ENCODE results near the gene PCSK2. TPM values are rescaled to one million over a fixed set of nuclear protein-coding genes. Genes with fewer than 3 reads are reported as not detected.
A peak's percentile ranks its signal among the peaks of the same experiment; 100 is the strongest.

PCSK2 gene
- total RNA-seq, 2 experiments from 2014 or later: not detected

DNA sequence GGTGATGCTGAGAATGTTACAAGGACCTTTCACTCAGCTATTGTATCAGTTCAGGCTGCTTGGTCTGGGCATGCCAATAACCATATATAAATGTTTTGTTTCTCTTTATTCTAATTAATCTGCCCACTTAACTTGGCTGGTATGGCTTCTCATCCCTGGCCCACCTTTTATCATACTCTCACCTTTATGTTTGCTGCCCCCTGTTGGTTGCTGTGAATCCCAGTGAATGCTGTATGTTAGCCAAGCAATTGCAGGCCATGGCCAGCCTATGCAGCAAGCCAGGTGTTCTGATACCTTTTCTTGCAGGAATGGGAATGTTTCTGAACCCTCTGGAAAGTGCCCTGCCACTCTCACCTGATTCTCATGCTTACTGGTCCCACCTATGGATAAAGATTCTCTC is 54.6 kb downstream of the PCSK2 start:
- H4K20me1 ChIP-seq (ENCODE audit: insufficient read depth, low read length): no peaks in the 10 kb centered on the region
- BruUV-seq (replicated peaks): no TSS peak
- no peaks in the 10 kb centered on the region for H3K36me3 ChIP-seq (ENCODE audit: insufficient read depth, low read length)
- ChIA-PET POLR2A (no interaction called here), CTCF (ENCODE audit: unreplicated experiment) (no interaction called here)
- intact Hi-C loops (cut with micrococcal nuclease; ENCODE audit: unreplicated experiment): loop anchor here (2.0 kb wide), 1 partner anchor 479 kb away; no protein-coding TSS in a partner anchor
- DNase-seq (ENCODE audit: low spot score): peak; percentile 34
- H2AFZ ChIP-seq (ENCODE audit: low read length): no peak overlapping the region
- no peaks in the 10 kb centered on the region for H3K79me2 ChIP-seq (ENCODE audit: insufficient read depth, low read depth, low read length)
- no peak overlapping the region for H3K4me2 ChIP-seq (ENCODE audit: low read length)
- H3K4me1 ChIP-seq (ENCODE audit: insufficient read depth, low read length, poor library complexity, severe bottlenecking): no peaks in the 10 kb centered on the region
- no peak overlapping the region for H3K27ac ChIP-seq (ENCODE audit: low read depth, low read length, poor library complexity, severe bottlenecking)
- TF ChIP-seq CTCF (conservative IDR thresholded peaks at IDR 0.05; ENCODE audit: low read length) (peak; percentile 77), EZH2phosphoT487 (IDR thresholded peaks at IDR 0.05; ENCODE audit: borderline replicate concordance, low read depth, low read length) (no peak)
- no peaks in the 10 kb centered on the region for H3K9me2 ChIP-seq (ENCODE audit: insufficient read depth, low read length)
- no peaks in the 10 kb centered on the region for H3K9me3 ChIP-seq (ENCODE audit: low read length)
- H3K4me3 ChIP-seq (ENCODE audit: low read depth, low read length, poor library complexity, severe bottlenecking): no peak overlapping the region

DNA sequence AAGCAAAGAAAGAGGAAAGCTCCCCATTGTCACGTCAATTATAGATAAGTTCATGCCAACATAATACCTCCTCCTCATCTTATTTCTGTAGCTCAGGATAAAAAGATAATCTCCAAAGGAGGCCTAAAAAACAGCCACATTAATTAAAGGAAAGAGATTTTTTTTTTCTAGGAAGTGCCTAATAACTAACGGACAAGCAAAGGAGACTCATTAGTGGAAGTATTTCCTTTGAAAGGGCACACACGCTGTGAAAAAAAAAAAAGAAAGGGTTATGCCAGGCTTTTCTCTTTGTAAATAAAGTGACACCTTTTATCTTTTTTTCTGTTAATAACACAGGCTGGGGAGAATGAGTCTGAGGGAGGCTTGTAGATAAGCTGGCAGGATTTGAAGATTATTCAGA is 55.7 kb downstream of the PCSK2 start:
- Histone ChIP-seq H3K4me3 (ENCODE audit: low read depth, low read length, poor library complexity, severe bottlenecking) (no peak overlapping the region), H2AFZ (ENCODE audit: low read length) (no peak overlapping the region), H4K20me1 (ENCODE audit: insufficient read depth, low read length) (no peaks in the 10 kb centered on the region), H3K9me2 (ENCODE audit: insufficient read depth, low read length) (no peaks in the 10 kb centered on the region), H3K27ac (ENCODE audit: low read depth, low read length, poor library complexity, severe bottlenecking) (no peak overlapping the region), H3K9me3 (ENCODE audit: low read length) (no peaks in the 10 kb centered on the region), H3K4me2 (ENCODE audit: low read length) (no peak overlapping the region), H3K36me3 (ENCODE audit: insufficient read depth, low read length) (no peaks in the 10 kb centered on the region), H3K79me2 (ENCODE audit: insufficient read depth, low read depth, low read length) (no peaks in the 10 kb centered on the region), H3K4me1 (ENCODE audit: insufficient read depth, low read length, poor library complexity, severe bottlenecking) (no peaks in the 10 kb centered on the region)
- no peak for DNase-seq (ENCODE audit: low spot score)
- CTCF ChIA-PET (ENCODE audit: unreplicated experiment): no interaction called here
- POLR2A ChIA-PET: interaction anchor here (0.7 to 1.3 kb wide), 2 partner anchors 10 to 396 kb away, joined by 3 to 4 read pairs; no protein-coding TSS in a partner anchor
- BruUV-seq (replicated peaks): no TSS peak
- intact Hi-C loops (cut with micrococcal nuclease; ENCODE audit: unreplicated experiment): no loop called here
- no peak for TF ChIP-seq EZH2phosphoT487 (IDR thresholded peaks at IDR 0.05; ENCODE audit: borderline replicate concordance, low read depth, low read length)

GRCh38 chr20:17287503-17287902 is 60.7 kb downstream of the PCSK2 start:
- Histone ChIP-seq H3K9me2 (ENCODE audit: insufficient read depth, low read length) (no peaks in the 10 kb centered on the region), H3K4me1 (ENCODE audit: insufficient read depth, low read length, poor library complexity, severe bottlenecking) (no peaks in the 10 kb centered on the region), H3K36me3 (ENCODE audit: insufficient read depth, low read length) (no peaks in the 10 kb centered on the region), H3K4me2 (ENCODE audit: low read length) (no peak overlapping the region), H3K9me3 (ENCODE audit: low read length) (no peaks in the 10 kb centered on the region), H3K27ac (ENCODE audit: low read depth, low read length, poor library complexity, severe bottlenecking) (no peak overlapping the region), H4K20me1 (ENCODE audit: insufficient read depth, low read length) (no peaks in the 10 kb centered on the region), H2AFZ (ENCODE audit: low read length) (no peak overlapping the region), H3K4me3 (ENCODE audit: low read depth, low read length, poor library complexity, severe bottlenecking) (no peak overlapping the region), H3K79me2 (ENCODE audit: insufficient read depth, low read depth, low read length) (no peaks in the 10 kb centered on the region)
- BruUV-seq (replicated peaks): no TSS peak
- DNase-seq (ENCODE audit: low spot score): no peak
- ChIA-PET POLR2A (no interaction called here), CTCF (ENCODE audit: unreplicated experiment) (no interaction called here)
- intact Hi-C loops (cut with micrococcal nuclease; ENCODE audit: unreplicated experiment): no loop called here
- TF ChIP-seq CTCF (conservative IDR thresholded peaks at IDR 0.05; ENCODE audit: low read length): peak; percentile 56
- no peak for TF ChIP-seq EZH2phosphoT487 (IDR thresholded peaks at IDR 0.05; ENCODE audit: borderline replicate concordance, low read depth, low read length)
